Endothelial cell of hepatic sinusoid (primary cell): ENCODE data around the gene TIAM1.

Experiments used
- in situ Hi-C: cut with HindIII; loops from 2 replicates; pipeline ENCODE4 v1.10.0; 2017; ENCODE audit warnings: low sequenced_read_pairs

The TIAM1 gene

DNA sequence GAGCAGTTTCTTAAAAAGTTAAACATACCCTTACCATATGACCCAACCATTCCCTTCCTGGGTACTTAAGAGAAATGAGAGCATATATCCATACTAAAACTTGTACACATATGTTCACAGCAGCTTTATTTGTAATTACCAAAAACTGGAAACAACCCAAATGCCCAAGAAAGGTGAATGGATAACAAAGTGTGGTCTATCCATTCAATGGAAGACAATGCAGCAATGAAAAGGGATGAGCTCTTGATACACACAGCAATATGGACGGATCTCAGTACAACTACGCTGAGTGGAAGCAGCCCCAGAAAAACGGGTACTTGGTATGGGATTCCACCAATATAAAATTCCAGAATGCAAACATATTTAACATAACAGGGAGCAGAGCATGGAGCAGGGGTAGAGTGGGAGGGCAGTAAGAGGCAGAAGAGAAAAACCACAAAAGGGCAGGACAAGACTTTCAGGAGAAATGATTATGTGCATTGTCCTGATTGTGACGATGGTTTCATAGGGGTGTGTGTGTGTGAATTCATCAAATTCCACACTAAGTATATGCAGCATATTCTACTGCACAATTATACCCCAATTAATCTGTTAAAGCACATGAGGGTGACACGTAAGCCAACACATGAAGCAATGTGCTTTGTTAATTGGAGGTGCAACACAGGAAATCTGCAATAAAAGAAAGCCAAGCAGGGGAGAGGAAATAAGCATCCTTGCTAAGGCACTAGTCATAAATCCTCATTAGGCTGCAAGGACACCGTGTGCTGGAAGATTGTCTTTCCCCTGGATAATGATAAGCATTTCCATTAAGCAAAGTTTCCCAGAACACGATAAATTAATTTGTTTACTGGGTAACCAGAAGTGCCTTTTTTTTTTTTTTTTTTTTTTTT lies 192.7 kb downstream of the TIAM1 start:
- in situ Hi-C loops, result no loop called here

DNA sequence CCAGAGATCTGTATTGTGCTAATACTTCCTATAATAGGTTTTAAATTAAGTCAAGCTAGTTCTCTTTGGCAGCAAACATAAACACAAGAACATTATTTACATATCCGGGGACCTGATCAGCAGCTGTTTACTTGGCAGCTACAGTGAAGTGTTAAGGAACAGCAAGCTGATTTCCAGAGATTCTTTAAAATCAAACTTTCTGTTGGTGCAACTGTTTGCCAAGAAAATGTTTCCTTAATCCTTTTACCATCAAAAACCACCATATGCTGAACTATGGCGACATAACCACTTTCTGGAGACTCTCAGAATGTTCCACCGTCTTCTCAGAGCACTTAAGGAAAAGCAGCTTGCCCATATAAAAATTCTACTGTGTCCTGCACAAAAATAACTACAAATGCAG lies 198.8 kb downstream of the TIAM1 start:
- in situ Hi-C loops, result no loop called here

DNA sequence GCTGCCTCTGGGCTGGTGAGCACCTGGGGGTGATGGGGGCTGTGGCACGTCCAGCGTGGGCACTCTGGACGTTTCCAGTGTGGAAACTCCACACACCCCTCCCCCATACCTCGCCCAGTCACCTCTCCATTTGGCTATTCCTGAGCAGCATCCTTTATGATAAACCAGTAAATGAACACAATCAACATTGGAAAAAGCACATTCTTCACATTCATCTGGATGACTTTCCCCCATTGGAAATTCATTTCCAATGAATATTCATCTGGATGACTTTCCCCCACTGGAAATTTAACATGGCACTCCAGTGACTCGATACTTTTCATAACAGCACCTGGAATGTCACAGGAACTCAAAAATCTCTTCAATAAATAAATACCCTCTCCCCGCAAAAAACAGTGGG lies 201.0 kb downstream of the TIAM1 start:
- in situ Hi-C loops, result no loop called here

DNA sequence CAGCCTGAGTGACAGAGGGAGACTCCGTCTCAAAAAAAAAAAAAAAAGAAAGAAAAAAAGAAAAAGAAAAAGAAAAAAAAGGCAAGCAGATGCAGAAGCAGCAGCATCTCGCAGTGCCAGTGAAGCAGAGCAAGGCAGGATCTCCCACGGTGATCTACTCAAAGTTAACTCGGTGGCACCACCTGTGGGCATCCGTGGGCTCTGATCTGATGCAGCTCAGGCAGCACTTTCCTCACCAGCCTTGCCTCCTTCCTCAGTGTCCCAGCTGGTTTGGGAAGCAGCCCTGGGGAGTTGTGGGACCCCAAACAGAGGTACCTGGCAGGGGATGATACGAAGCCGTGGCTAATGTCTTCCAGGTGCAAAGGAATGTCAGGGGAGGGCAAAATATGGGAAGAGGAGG lies 201.5 kb downstream of the TIAM1 start:
- in situ Hi-C loops, result no loop called here

DNA sequence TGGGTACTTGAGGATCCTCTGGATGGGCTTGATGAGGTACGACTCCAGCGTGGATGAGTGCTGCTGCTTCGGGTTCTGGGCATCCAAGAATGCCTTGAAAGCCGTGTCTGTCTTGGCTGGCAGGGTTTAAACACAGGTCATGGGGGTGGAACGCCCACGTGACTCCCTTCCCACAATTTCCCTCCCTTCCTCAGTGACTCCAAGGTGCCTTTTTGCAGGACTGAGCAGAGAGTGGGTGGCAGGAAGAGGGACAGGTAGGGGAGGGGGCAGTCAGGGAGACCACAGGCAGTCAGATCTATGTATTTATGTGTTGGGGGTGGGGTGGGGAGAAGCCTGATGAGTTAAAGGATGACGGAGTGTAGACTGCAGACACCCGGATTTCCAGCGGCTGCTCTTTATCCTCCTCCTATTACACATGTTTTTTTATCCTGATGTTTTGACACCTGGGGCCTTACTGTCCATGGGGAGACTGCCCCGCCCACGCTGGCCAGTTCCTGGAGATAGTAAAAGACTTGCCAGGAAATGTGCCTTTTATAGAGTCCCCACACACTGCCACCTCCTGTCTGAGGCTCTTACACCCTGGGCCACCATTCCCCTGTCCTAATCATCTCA lies 202.6 kb downstream of the TIAM1 start:
- in situ Hi-C loops, result no loop called here

DNA sequence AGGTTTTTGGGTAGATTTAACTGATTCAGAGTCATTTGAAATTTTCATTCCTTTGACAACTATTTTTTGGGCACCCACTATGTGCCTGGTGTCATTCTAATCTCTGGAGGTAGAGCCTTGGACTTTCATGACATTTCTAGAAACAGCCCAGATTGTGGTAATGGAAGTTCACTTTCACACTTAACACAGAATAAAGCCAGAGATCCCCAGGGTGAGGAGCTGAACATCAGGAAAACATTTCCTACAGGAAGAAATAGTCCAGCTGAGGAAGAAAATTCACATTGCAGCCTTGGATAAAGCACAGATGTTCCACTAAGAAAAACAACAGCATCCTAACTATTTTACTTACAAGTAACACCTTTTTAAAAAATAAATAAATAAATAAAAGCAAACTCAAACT lies 203.4 kb downstream of the TIAM1 start:
- in situ Hi-C loops, result no loop called here

DNA sequence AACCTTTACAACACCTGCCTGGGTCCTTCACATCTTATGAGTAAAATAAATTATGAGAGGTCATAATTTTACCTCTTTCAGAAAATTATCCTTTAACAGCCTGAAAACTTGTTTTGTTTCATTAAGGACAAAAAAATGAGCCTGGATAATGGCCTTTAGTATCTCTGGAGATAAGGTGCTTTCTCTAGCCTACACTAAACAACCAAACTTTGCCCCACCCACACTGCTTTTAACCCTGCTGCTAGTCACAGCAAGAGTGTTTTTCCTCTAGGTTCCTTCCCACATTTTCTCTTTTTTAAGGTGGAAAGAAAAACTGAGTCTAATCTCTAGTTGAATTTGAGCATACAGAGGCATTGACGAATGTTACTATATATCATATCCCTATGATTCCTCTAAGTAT lies 204.0 kb downstream of the TIAM1 start:
- in situ Hi-C loops, result no loop called here

DNA sequence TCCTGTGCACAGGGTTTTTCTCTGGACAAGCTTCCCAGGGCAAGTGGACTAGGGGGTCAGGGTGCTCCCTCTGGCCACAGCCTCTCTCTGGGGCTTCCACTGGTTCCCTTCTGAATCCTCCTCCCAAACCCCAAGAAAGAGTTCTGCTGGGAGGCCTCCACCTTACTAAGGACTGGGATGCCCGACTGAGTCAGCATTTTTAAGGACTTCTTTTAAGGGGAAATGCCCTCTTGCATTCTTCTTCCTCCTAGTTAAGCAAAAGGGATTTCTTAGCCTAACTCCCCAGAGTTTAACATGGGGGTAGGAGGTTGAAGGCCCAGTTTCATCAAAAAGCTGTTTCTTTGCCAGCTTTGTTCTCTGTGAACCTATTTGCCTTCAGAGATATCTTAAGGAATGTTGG lies 206.1 kb downstream of the TIAM1 start:
- in situ Hi-C loops, result no loop called here

DNA sequence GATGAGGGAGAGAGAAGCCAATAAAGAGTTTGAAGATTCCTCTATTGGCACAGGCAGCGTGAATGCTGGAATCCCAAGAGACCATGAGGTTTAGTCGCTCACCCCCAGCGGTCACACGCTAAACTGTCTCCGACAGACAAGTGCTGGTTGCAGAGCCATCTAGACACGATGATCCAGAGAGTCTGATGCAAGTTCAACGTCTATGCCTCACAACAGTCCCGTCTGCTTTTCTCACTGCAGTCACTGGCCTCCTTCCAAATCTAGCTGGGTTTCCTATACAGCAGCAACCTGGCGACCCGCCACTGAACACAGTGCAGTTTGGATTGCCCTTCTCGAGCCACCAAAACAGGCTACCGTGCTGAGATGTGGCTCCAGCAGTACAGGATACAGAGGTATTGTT lies 207.2 kb downstream of the TIAM1 start:
- in situ Hi-C loops, result no loop called here

DNA sequence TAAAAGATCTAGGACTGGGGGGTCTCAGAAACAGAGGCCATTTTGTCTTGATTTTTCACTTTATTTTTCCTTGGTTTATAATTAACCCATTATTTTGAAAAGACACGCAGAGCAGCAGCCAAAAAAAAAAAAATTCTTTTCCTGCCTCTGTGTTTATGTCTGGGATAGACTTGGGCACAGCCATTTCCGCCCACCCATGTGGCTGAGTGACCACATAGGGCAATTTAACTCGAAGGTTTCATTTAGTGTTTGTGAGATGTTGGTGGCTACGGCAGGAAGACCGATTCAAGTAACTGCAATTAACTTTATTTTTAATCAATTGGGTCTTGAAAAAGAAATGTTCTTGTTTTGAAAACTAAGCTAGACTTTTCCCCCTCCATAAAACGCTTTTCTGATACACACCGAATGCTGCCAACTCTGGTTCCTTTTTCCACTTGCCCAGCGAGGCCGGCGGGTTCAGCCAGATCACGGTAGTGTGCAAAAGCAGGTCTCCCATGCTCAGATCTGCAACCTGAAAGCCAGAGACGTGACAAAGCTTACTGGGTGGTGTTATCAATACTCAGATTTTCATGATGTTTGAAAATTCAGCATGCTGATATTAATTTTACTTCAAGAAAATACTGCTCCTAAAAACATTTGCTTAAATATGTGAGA lies 208.4 kb downstream of the TIAM1 start:
- in situ Hi-C loops, result no loop called here

DNA sequence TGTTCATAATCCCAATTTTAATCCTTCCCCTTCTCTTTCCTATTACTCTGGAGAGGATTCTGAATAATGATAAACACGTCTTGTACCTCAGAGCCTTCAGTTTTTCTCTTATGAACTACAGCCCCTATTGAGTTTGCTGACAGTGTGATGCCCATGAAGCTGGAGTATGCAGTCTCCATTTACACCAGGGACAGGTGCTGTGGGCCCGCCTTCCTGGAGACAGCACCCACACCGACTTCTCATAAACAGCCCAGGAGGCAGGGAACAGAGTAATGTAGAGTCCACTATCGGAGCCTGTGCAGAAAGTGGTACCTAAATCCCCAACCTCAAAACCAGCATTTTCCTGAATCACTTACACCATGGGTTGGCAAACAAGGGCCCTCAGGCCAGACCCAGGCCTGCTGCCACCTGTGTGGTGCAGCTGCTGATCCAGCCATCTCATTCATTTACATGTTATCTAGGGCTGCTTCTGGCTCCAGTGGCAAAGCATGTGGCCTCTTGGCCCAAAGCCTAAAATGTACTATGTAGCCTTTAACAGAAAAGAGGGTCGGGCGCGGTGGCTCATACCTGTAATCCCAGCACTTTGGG lies 210.7 kb downstream of the TIAM1 start:
- in situ Hi-C loops, result no loop called here

DNA sequence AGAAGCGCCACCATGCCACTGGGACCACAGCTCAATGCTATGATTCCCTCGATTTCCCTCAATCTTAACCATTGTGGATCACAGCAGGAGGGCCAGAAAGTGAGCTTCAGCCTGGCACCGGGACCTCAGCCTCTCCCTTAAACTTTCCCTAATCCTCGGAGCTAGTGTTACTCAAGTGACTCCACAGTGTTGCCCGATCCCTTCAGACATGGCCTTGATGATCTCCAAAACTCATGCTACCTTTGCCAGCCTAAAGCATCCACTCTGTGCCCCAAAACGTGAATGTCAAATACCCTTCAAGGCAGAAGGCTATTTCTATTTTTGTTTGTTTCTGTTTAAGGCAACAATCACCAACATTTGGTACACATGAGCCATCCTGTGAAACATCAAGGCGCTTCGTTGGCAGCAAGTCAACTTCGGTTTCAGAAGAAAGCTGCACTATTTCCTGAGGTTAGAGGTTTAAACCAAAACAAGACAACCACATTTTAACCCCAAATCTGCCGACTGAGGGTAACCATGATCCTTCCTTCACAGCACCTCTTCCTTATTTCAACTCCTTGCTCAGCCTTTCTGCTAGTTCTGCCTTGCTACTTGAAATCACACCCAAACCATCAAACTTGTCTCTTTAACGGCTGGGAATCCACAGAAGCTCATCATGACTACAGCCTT lies 211.4 kb downstream of the TIAM1 start:
- in situ Hi-C loops, result no loop called here

DNA sequence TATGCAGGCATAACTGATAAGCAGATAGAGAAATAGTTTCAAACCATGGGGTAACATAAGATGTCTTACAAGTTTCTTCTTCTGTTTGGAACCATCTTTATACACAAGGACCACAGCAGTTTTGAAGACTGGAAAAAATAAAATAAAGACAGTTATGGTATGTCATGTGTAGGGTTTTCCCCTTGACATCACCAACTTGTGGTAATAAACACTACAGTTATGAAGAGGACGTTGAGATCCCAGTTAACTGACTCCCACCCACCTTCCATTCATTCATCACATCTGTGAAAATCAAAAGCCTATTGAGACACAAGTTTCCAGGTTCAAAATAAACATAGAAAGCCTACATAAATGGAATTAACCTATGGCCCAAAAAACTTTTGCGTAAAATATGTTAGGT lies 213.2 kb downstream of the TIAM1 start:
- in situ Hi-C loops, result no loop called here

DNA sequence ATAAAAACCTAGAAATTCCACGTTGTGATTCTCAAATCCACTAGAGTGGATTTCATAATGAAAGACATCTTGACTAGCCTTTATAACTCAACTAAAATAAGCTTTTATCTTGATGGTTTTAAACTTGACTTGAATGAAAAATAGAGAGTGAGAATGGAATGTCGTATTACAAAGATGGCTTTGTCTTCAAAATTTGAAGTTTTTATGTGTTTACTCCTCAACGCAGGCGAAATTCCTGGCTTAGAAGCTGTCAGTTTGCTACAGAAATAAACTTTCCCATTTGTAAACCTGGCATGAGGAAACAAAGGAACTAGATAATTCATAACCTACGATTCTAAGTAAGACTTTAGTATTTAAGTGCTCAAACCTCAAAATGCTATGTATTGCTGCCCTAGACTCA lies 215.8 kb downstream of the TIAM1 start:
- in situ Hi-C loops, result loop anchor here (5.0 kb wide), 1 partner anchor 44 kb away; no protein-coding TSS in a partner anchor

DNA sequence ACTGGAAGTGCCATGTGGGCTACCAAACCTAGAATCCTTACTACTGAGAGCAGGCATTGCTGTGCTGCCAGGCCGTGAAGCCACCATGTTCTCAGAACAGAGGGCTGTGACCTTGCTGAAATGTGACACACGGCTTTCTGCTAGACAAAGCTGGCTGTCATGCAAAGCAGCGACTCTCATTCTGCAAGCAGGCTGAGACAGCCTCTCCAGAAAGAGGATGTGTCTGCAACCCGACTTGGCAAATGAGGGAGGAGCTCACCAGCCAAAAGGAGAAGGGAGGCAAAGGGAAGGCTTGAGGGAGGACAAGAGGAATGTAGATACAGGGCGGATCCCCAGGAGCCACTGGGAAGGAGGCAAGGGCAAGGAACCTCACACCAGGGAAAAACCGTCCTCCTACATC lies 220.1 kb downstream of the TIAM1 start:
- in situ Hi-C loops, result loop anchor here (25.0 kb wide), 1 partner anchor 488 kb away; no protein-coding TSS in a partner anchor

DNA sequence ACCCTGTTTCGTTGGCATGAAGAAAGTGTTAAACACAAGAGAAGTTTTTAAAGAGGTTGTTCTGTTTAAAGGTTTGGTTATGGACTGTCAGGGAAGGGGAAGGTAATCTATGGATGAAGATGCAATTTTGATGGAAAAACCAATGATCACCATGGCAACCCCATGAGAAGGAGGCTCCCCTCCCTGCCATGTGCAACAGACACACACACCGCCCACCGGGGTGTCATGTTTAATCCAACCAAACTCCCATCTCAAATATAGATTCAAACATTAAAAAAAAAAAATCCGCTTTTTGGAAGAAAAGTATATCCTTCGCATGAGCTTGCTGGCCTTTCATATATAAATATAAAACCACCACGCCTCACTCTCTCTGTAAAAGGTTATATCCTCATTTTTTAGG lies 224.9 kb downstream of the TIAM1 start:
- in situ Hi-C loops, result loop anchor here (25.0 kb wide), 1 partner anchor 493 kb away; no protein-coding TSS in a partner anchor

DNA sequence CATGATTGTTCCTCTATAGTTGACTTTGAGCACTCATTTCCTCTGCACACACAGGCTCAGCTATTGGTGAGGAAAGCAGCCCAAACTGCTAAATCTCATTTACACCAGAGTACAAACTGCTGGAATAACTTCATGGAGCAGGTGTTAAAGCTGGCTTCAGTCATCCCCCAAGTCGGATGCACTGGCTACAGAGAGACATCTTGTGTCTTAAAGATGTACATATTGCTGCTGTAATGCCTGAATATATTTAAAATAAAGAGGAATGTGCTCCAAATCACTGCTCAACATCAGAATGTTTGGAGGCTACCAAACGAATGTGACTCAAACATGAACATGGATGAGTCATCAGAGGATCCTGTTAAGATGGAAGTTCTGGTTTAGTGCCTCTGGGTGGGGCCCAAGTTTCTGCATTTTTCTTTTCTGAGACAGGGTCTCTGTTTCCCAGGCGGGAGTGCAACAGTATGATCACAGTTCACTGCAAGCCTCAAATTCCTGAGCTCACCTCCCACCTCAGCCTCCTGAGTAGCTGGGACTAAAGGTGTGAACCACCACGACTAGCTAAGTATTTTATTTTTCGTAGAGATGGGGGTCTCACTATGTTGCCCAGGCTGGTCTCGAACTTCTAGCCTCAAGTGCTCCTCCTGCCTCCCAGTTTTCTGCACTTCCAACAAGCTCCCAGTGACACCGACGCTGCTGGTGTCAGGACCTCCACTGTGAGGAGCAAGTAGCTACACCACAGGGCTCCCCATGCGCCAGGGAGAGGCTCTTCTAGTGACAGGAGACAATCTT lies 226.7 kb downstream of the TIAM1 start:
- in situ Hi-C loops, result loop anchor here (25.0 kb wide), 1 partner anchor 495 kb away; no protein-coding TSS in a partner anchor

DNA sequence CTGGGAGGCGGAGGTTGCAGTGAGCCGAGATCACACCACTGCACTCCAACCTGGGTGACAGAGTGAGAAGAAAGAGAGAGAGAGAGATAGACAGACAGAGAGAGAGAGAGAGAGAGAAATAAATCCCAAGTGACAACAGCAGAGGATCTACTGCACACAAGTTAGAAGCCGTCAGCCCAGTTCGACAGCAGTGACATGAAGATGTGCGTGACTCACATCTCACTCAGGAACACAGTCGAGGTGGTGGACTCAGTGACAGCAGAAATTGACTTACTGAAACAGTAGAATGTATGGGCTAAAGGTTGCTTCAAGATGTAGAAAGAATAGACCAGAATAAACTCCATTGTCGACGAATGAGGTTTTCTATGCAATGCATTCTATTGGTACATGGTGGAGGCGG lies 228.8 kb downstream of the TIAM1 start:
- in situ Hi-C loops, result loop anchor here (25.0 kb wide), 1 partner anchor 497 kb away; no protein-coding TSS in a partner anchor

DNA sequence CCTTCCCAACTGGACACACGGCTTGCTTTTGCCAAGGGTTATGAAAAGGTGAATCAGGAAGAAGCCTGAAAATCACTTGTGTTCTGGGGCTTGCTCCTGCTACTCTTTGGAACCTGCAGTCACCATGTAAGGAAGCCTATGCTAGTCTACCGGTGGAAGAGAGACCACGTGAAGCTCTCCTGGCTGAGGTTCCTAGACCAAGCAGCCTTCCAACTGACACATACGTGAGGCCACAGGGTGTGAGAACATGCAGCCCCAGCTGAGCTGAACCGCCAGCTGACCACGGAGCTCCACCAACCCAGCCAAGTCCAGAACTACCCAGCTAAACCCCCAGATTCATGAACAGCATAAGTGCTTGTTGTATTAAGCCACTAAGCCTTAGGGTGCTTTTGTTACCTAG lies 233.0 kb downstream of the TIAM1 start:
- in situ Hi-C loops, result loop anchor here (25.0 kb wide), 1 partner anchor 501 kb away; no protein-coding TSS in a partner anchor

DNA sequence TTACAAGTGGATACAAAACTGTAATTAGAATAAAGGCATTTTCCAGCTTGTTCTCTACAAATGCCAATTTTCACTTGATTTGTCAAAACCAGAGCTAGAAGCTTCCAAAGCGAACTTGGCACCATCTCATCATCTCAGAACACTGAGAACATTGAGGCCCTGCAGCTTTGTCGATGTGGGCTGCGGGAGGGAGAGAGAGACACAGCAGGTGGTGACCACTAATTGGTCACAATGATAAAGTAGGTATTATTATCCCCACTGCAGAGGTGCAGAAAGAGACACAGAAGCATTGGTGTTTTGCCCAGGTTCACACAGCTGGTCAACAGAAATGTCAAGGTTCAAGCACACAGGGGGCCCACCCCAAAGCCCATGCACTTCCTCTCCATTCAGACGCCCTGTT lies 233.6 kb downstream of the TIAM1 start:
- in situ Hi-C loops, result loop anchor here (25.0 kb wide), 1 partner anchor 502 kb away; no protein-coding TSS in a partner anchor
